Activated CD4-positive, CD25-positive, alpha-beta regulatory T cell treated with anti-CD3 and anti-CD28 coated beads, Interleukin-2, amount 50 U/mL, for 24 hours (primary cell): Measurements from ENCODE around the gene SLC12A7.
"Not testable (repeated sequence)": the region's sequence is repeated elsewhere in the genome, so short reads cannot be mapped to it uniquely, and the experiment has no call there.

Experiments
- ATAC-seq, 2 donors: fragments of 150-1000 bp; cut with Tn5 transposase; one replicate each; pipeline ENCODE4 v1.10.0; 2021; ENCODE audit warnings: mild to moderate bottlenecking in 1 of 2, moderate library complexity in 1 of 2

Gene SLC12A7

DNA sequence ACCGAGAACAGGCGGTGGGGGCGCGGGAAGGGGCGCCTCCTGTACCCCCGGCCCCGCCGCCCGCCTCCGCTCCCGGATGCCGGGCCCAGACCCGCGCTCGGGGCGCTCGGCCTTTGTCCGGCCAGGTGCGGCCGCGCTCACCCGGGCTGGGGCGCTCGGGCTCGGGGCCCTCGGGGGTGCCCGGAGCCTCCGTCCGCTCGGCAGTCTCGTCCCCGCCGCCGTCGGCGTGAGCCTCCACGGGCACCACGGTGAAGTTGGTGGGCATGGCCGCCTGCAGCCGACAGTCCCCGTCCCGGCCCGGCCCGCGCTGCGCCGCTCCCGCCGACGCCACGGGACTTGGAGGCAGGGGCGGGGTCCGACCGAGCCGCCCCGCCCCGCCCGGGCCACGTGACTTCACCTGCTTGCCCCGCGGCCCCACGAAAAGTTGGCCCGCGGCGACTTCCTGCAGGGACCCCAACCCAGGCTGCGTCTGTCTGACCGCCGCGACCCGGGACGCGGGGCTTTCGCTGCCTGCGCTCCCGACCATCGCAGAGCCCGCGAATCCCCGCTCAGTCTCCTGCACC lies at the start of gene SLC12A7:
Gene SLC12A7 (minus strand): TSS at position 337 of the 563 bp plus-strand sequence. CDS start 72 bp downstream, at position 265.
- peak; percentile 61 to 69 for ATAC-seq

DNA sequence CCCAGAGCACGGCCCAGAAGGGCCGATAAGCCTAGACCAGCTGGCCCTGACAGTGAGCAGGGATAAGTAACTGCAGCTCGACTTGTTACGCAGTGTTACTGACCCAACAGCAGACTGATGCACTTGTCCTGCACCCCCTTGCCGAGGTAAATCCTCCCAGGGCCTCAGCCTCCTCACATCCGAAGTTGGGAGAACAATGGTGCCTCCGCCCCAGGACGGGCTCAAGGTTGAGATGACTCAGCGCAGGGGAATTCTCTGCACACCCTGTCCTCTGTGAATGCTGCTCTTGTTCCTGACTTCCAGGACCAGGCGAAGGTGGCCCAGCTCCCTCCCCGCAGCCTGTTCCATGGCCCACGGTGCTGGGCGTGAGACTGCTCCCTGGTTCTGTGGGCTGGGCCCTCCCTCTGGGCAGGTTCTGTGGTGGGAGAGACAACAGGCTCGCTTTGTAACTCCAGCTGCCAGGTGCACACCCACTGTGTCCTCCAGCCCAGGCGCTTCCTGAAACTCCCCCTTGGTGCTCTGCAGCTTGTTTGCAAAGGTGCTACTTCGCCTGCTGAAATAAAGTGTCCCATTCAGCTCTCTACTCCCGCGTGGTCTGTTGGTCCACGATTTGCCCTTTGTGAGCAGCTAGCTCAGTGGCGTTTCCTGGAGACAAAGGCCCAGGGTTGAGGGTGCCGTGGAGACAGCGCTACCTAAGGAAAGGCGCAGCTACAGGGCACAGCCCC lies 49.4 kb upstream of the SLC12A7 start:
- no peak for ATAC-seq

DNA sequence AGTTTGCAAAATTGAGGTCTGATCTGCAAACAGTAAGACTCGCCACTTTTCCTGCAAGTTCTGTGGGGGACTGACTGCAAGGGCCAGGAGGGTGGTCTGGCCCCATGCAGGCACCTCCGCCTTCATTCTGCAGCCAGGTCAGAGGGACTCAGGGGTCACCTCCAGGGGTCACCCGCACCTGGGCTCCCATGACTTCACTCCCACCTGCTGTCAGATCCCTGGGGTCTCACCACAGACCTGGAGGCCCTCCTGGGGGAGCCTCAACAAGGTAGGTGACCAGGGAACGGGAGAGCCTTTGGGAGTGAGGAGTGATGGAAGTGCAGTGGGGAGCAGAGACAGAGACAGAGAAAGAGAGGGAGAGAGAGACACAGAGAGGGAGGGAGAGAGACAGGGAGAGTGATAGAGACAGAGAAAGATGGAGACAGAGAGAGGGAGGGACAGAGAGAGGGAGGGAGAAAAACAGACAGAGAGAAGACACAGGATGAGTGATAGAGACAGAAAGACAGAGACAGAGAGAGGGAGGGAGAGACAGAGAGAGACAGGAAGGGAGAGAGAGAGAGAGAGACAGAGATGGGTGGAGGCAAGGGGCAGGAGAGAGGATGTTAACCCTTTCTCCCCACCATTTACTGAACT lies 48.0 kb upstream of the SLC12A7 start:
- no peak for ATAC-seq

DNA sequence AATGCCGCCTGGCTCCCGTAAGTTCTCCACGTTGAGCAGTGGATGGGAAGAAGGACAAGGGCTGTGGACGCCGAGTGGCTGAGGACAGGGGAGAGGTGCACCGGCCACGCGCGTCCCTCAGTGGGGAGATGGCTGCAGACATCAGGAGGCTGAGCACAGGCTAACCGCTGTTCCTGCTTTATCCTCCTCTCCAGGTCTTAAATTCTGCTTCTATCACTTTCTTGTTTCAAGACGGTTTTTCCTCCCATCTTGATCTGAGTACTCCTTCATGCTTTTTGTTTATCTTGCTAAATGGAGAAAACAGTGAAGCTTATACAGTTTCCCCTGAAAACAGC lies 47.4 kb upstream of the SLC12A7 start:
- ATAC-seq, result no peak

DNA sequence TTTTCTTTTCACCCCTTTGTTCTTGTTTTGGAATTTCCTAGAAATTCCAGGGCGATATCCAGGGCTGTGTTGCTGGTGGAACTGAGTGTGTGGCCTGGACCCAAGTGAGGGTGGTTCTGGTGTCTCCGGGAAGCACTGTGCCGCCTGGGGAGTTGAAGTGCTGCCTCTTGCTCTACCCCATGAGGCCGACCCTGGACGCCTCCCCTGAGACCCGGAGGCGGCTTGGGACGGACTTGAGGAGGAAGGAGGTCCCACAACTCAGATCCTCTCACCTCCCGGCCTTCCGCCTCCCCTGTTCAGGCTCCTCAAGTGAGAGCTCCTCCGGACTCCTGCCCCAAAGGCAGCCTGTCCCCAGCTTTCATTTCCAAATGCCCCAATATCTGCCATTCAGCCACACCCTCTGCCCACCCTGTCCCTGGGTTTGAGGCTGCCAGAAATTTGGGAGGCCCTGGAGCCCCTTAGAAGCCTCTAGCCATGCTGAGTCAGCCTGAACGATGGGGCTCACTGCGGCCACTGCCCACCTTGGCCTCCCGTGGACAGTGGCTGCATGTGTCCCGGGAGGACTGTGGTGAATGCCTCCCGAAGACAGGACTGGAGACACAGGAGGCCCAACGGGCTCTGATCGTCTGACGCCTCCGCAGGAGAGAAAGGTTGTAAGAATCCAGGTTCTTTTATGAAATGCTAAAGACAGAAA lies 46.9 kb upstream of the SLC12A7 start:
- no peak for ATAC-seq

DNA sequence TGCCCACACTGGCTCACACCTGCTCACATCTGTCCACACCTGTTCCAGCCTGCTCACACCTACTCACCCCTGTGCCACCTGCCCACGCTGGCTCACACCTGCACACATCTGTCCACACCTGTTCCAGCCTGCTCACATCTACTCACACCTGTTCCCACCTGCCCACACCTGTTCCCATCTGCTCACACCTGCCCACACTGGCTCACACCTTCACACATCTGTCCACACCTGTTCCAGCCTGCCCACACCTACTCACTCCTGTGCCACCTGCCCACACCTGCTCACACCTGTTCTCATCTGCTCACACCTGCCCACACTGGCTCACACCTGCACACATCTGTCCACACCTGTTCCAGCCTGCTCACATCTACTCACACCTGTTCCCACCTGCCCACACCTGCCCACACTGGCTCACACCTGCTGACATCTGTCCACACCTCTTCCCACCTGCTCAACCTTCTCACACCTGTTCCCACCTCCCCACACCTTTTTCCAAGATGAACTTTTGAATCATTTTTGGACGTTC lies 45.7 kb upstream of the SLC12A7 start:
- ATAC-seq, result not testable (repeated sequence)

DNA sequence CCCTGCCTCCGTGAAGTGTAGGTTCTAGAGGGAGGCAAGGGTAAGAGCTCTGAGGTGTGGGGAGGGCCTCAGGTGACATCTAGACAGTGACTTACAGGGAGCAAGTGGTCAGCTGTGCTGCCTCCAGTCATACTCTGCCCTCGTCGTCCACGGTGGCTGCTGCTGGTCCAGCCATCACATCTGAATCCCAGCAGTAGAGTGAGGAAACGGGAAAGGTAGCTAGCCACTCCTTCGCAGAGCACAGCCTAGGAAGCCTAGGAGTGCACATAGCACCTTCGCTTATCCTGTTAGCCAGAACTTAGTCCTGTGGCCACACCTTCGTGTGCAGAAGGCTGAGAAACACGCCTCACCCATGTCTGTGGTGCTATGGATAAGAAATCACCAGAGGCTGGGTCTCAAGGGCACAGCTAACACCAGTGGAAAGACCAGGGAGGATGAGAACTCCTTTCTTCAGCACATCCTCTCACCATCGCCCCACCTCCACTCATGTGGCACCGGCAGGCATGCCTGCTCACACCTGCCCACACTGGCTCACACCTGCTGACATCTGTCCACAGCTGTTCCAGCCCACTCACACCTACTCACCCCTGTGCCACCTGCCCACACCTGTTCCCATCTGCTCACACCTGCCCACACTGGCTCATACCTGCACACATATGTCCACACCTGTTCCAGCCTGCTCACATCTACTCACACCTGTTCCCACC lies 45.0 kb upstream of the SLC12A7 start:
- no peak for ATAC-seq

DNA sequence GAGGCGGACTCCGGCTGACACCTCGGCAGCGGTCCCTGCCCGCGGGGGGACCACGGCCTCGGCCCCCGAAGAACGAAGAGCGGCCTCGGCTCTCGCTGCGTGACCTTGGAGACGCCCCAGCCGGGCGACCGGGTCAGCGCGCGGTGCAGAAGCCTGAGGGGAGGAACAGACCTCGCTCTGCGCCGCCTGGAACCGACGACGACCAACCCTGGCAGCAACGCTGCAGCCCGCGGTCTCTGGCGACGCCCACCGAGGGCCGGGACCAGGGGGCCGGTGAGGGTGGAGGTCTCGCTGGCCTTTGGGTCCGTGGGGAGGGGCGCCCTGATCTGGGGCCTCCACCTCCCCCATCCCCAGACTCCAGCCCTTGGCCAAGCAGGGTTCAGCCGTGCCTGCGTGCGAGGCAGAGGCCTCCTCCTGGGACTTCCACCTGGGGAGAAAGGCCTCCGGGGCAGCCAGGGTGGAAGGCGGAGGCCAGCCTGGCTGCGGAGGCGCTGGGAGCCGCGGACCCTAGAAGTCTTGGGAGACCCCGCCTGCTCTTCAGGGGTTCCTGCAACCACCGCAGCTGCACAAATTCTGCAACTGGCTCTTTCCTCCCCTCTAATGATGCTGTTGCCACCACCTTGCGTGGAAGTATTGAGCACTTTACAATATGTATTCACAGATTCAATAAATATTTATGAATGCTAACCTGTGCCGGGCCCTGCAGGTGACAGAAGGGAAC lies 44.3 kb upstream of the SLC12A7 start:
- no peak for ATAC-seq

DNA sequence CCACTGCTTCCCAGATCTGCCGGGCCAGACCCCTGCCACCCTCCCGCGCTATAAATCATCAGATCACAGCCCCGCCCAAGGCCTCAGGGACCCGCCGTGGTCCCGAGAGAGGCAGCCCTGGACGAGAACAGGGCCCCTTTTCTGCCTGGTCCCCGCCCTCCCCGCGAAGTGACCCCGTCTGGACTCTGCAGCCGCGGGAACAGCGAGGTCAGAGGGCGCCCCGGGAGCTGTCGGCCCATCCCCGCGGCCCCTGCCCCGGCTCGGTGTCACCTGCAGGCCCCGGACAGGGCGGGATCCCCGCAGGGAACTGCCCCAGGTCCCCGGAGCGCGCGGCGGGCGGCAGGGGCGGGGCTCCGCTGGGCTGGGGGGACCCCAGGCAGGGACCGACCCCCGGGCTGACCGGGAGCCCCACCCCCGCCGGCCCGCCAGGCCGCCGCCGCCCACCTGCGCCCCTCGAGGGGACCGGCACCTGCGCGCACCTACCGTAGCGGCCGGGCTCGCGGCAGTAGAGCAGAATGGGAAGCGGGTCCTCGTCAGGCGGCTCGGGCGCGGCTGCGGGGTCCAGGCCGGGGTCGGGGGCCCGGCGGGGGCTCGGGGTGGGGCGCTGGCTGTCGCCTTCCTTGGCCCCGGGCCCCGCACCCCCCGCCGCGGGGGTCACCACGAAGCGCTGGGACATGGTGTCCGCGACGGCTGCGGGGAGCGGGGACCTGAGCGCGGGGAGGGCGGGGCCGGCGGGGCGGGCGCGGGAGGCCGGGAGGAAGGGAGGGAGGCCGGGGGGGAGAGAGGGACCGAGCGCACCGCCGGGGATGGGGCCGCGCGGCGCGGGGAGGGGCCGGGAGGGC lies 43.5 kb upstream of the SLC12A7 start:
- no peak for ATAC-seq

DNA sequence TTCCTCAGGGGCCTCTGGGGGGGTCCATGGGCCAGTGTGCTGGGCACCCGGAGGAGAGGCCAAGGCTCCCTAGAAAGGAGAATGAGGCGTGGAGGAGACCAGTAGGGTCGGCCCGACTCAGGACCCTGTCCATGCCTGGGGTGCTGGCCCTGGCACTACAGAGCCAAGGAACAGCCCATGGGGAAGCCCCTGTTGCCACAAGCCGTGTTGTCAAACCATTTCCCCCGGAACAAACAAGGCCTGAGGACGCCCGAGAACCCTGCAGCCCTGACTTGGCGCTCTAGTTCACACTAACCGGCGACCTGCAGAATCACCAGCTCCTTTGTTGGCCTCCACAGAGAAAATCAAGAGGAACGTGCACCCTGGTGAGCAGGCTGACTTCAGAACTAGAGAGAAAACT lies 41.6 kb upstream of the SLC12A7 start:
- ATAC-seq, result no peak

DNA sequence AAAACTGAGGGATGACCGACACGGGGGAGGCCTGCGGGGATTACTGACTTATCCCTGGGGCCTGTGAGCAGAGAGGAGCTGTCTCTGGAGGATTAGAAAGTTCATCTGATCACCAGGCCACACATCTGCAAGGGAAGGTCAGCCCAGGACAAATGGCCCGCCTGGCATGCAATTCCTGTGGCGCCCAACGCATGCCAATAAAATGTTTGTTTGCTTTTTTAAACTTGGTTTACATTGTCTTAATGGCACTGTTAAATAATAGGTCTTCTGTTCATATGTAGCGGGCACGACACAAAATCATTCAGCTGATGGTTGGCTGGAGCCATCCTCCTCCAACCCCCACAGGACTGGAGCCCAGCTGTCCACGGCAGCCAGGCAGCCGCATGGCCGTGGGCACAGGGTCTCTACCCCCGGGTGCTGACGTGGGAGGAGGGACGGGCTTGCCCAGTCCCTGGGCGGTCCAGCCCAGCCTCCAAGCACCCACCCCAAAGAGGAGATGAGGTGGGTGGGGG lies 41.0 kb upstream of the SLC12A7 start:
- ATAC-seq, result no peak

DNA sequence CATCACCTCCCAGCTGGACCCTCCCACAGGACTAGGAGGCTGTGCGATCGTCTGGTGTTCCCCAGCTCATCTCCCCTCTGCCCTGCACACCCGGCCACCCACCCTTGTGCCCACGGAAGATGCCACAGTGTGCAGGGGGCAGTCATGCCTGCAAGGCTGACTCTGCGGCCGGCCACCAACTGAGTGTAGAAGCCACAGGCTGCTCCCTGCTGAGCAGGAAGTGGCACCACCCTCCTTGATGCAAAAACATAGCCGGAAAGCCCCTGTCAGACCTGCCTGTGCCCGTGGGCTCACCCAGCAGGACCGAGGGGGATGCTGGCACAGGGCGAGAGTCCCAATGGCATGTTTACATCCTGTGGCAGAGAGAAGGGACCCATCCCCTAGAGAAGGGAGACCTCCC lies 40.3 kb upstream of the SLC12A7 start:
- no peak for ATAC-seq

DNA sequence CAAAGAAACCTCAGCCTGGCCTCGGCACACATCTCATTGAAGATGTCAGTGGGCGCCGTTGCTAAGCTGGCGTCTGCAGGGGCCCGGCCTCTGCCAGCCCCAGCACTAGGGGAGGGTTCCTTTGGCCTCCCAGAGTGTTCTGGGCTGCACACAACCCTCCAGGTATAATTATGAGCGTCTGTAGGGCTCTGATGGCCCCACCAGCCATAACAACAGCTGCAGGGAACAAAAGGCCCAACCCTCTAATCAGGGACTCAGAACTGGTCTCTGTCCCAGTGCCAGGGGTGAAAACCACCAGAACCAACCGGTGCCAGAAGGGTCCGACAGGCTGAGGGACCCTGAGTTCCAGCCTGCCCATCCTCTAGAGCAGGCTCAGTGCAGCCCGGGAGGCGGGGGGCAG lies 39.5 kb upstream of the SLC12A7 start:
- no peak for ATAC-seq

DNA sequence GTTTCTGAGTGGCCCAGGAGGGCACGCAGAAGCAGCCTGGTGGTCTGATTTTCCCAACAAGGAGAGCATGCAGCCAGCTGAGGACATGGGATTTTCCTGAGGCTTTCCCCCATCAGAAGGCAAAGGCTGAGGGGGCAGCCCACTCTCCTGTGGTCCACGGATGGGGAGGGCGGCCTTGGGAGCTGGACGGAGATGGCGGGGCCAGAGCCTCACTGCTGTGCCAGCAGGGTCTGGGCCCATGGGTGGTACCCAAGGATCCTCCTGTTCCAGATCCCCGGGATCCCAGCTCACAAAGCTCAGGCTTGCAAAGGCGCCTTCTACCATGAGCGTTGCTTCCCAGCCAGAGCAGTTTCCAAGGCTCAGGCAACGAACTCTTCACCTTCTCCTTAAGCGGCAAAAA lies 39.0 kb upstream of the SLC12A7 start:
- no peak for ATAC-seq

DNA sequence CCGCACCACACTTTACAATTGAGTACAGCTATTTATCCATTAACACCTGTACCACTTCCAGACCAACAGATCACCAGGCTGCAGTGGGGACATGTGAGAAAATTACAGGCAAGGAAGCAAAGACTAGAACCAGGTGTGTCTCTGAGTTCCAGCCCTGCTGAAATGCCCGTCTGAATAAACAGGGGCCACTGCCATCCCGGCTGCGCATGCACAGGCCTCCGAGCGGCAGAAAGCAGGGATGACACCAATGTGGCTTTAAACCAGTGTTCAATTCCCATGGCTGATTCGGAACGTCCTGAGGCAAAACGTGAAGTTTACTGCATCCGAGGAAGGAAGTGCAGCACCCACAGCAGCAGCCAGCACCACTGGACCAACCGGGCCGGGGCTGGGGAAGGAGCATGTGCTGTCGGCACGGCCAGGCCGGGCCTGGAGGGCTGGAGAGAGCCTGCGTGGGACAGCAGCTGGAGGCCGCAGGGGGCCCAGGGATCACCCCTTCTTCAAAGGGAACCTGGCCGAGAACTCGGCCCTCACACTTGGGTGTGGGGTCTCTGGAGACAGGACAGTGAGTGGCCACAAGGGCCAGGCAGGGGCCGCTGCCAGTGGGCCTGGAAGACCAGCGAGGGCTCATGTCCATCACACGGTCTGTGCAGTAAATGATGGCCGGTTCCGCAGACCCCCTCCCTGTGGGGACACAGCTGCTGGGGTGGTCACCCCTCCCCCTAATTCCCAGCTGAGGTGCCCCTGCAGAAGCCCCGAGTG lies 33.0 kb upstream of the SLC12A7 start:
- no peak for ATAC-seq

DNA sequence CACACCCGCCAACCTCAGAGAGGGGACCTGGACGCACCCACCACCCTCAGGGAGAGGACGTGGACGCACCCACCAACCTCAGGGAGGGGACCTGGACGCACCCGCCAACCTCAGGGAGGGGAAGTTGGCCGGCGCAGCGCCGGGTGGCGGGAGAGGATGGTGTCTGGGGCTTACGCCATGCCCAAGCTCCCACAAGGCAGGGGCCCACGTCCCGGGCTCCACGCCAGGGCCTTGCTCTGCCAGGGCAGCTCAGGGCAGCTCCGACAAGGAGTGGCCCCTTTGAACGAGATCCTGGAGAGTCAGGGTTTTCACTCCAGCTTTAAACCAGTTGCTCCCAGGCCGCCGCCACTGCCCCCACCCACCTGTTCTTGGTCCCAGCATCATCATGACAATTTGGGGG lies 32.2 kb upstream of the SLC12A7 start:
- no peak for ATAC-seq

DNA sequence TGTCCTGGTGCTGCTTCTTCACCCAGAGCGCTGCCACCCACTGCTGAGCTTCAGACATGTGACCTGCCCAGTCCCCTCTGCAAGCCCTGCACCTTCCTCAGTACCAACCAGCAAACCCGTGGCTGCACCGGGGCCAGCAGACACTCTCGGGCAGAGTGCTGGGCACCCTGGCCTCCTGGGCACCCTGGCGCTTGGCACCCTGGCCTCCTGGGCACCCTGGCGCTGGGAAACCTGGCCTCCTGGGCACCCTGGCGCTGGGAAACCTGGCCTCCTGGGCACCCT lies 31.7 kb upstream of the SLC12A7 start:
- no peak for ATAC-seq

DNA sequence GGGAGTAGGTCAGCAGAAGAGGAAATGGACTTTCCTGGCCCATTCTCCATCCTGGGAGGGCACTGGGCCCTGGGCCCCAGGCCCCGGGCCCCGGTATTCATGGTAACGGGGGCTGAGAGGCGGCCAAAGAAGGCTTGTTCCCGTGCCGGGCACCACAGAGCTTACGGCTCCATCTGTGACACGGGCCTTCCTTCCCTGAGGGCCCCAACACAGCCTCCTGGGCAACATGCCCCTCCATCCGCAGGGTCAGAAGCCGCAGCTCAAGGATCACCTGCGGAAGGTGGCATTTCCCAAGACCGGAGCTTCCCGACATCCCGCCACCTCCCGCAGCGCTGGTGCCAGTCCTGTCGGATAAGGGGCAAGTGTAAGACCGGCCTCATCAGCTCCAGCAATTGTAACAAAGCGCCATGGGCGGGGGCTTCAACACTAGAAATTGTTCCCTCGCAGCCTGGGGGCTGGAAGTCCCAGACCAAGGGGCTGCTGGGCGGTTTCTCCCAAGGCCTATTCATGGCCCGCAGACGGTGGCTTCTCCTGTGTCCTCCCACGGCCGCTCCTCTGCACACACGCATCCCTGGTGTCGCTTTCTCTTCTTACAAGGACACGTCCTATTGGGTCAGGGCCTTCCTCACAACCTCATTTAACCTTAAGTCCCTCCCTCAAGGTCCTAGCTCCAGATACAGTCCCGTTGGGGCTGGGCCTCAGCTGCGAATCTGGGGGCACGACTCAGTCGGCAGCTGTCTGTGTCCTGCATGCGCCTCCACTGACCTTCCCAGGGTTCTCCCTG lies 31.2 kb upstream of the SLC12A7 start:
- ATAC-seq, result no peak

DNA sequence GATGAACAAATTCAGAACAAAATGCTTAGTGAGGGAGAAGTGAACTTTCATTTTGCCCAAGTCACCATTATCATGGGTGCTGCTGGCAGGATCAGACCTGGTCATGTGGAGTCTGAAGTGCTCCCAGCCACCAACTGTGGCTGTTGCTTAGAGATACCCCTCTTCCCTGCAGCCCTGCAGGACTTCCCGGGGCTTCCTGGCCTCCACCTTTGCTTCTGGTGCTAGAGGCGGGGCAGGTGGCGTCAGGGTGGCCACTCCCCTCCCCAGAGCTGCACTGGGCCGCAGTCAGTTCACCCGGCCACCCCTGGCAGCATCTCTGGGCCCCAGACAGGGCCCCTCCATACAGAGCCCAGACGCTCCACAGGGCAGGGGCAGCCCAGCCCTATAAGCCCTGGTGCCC lies 30.0 kb upstream of the SLC12A7 start:
- ATAC-seq, result no peak

DNA sequence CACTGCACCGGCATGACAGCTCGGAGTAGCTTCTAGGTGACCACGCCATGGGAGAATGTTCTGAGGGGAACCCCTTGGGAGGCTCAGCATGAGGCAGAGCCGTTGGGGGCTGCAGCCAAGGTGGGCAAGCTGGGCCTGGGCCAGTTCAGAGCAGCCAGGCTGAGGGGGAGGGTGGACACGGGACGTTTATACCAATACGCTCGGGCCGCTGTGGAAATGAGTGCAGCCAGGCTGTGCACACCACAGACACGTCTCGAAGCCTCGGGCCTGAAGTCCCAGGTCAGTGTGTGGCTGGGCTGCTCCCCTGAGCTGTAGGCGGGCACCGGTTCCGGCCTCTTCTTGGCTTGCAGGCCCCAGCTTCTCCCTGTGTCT lies 28.9 kb upstream of the SLC12A7 start:
- peak in 1 of 2 donors; percentile 4 for ATAC-seq
